SKM-1 treated with dmso at 0.1 percent for 144 hours (cell line): Measurements from ENCODE around the gene TIMM17B.

Experiments used
- DNase-seq: peaks from one replicate; lab custom pipeline; 2025; ENCODE audit not compliant: unreplicated experiment; lab: John Stamatoyannopoulos, UW

The TIMM17B gene

DNA sequence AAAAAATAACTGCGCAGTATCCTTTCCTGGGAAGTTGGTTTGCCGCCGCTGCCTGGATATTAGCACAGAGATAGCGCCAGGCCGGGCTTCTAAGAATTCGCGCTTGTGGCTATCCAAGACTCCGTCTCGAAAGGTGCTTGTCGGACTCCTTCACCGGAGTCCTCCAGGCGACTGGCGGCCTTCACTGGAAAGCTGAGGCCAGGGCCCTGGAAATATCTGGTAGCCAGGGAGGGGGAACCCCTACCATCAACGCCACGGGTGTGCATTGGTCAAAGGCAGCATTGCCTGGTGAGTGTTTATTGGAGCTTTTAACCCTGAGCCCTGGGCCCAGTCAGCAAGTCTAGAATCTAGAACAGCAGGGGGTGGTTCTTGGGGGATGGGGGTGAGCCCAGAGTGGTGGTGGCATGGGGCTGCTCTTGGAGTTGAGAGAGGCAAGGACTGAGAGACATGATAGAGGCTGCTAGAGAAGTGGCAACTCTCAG lies 21.8 kb upstream of the TIMM17B start:
- DNase-seq, result no peak

DNA sequence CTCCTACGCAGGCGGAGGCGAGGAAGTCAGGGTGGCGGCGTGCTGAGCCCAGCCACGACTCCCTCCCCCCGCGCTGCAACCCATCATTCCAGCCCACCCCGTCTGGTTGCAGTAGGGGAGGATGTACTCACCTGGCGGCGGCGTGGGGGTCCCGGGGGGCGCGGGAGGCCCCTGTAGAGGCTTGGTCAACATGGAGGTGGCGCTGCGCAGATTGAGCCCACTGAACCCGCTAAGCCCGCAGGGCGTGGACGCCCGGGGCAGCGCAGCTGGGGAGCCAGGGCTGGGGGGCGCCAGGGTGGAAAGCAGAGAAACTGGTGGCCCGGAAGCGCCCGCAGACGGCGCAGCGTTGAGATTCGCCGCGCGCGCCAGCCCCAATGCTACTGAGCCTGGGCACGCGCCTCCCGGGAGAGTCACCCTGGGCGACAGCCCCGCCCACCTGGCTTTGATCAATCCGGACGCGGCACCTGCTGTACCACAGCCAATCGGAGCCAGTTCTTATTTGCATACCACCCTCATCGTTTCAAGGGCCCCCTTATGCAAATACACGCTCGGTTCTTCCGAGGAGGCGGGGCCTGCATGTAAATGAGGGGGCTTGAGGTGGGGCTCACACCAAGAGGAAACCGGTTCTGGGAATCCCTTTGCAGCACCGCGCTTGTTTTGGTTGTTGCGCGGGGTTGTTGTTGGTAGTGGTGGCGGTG lies 21.2 kb upstream of the TIMM17B start, which contains the start of gene PIM2:
PIM2 (minus strand) TSS at position 382 of the 698 bp plus-strand sequence; CDS start at position 192, 190 bp downstream.
- DNase-seq, result peak; percentile 84

DNA sequence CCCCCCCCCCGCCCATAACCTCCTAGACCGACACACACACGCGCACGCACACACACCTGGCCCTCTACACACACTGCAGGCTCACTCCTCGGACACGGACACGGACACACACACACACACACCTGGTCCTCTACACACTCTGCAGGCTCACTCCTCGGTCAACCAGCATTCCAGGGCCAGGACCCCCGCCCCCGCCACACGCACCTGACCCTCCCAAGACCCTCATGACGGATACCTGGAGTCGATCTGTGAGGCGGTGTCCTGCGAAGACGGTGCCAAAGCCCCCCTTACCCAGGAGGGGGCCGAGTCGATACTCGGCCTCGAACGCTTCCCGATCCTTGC lies 20.7 kb upstream of the TIMM17B start:
- DNase-seq, result no peak

DNA sequence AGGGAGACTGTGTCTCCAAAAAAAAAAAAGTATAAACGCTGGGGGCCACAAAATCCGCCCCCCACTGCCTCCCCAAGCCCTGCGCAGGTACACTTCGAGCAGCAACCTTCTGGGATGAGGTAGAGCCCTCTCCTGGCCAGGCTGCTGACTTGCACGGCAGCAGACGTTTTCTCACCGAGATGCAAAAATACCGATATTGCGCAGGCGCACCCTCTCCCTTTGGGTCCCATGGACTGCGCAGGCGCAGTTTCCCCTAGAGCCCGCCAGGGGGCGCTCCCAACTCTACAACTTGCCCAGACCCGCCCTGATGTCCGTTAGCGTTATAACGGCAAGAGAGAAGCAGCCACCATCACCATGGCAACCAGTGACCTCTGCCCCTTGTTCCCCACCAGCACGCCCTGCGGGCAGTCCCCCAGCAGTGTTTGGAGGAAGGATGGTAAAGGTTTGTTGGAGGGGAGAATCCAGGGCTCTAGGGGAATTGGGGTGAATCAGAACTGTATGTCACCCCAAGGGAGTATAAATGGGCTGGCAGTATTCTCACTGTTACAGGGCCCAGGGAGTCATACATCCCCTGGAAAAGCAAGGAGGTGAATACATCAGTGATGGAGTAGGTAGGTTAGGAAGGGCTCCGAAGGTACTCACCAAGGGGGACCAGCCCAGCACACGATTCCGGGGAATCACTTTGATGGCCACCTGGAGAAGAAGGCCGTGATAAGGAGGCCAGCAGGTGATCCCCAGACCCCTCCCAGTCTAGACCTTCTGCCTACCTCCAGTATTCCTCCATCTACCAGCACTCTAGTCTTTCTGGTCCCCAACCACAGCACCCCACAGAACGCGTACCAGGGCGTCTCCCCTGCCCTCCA lies 19.8 kb upstream of the TIMM17B start:
- DNase-seq, result peak; percentile 78

DNA sequence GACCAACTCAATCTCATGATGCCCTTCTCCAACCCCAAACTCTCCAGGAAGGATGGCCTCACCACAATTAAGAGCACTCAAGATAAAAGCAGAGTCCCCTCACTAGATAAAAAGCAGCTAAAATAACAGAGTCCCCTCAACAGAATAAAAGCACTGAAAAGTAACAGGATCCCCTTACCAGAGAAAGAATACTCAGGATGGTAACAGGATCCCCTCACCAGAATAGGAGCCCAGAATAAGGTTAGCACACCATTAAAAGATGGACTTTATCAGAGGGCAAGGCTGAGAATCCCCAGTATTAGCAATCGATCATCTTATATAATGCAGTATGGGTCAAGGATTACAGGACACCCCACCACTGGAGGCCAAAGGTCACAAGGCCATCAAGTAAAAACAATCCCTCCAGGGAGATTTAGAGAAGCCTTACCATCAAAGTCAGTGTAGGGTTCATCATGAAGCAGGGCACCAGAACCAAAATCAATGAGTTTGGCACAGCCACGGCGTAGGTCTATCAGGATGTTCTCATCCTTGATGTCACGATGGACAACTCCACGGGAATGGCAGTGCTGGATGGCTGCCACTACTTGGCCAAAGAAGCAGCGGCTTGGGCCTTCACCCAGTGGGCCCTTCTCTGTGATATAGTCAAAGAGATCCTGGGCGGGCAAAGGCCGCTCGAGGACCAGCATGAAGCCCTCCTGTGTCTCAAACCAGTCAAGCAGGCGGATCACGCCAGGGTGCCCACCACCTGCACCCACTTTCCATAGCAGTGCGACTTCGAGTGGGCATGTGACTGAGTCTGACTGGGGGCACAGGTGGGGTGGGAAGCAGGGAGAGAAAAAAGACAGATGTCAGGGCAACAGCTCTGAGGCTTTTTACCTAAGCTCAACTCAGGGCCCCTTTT lies 17.3 kb upstream of the TIMM17B start:
- no peak for DNase-seq

DNA sequence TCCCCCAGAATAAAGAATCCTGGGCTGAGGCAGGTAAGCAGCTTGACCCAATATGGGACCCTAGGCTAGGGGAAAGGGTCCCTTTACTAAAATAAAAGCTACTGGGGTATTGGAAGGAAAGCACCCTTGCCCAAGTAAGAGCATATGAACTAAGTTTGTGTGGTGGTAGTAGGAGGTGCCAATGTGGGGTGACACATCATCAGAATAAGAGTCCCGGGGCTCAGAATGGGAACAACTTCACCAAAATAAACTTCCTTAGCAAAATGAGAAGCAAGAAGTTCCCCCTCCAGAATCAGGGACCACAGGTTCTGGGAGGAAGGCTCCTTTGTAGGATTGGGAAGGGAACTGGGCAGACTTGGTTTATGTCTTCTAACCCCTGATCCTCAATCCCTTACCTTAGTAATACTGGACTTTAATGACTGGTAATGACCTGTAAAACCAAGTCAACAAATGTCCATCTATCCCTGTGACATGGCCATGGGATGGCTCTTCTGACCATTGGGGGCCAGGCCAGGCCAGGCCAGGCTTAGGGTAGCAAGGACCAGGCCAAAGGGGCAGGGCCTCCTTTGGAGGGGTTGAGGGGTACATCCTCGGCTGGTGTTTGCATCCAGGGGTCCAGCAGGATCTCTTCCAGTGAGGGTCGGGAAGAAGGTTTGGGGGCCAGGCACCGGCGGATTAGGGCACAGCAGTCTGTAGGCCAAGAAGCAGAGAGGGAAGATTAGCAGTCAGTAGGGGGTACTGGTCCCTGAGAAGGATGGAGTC lies 16.2 kb upstream of the TIMM17B start:
- no peak for DNase-seq

DNA sequence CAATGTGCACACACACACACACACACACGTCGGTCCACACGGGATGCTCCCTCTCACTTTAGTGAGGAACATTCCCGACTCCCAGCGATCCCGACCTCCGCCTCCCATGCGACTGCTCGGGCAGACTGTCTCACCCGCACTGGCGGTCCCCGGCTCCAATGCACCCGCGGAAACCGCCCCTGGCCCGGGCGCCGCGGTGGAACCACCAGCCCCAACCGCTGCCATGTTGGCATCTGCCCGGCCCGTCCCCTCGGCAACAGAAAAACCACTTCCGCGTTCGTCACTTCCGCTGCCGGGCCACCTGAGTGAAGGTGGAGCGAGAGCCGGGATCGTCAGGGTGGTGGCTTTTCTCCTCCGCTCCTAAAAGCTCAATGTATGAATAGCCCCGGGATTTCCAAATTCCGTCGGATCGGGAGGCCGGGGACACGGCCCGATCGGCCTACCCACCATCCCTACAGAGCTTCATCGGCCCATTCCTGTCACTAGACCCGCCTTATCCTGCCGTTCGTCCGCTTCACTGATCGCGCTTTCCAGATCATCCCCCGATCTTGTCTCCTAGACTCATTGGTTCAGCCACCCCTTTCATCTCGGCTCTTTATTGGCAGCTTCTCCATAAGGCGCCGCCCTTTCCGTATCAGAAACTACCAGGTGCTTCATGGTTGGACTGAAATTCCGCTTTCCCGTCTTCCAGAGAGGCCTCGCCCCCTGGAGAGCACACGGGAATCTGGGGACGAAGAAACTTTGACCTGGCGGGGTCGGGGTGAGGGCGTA lies 14.0 kb upstream of the TIMM17B start, which contains the start of gene SLC35A2:
SLC35A2 (minus strand) TSS at position 235 of the 771 bp plus-strand sequence; CDS start at position 225, 10 bp downstream.
- peak; percentile 32 for DNase-seq

DNA sequence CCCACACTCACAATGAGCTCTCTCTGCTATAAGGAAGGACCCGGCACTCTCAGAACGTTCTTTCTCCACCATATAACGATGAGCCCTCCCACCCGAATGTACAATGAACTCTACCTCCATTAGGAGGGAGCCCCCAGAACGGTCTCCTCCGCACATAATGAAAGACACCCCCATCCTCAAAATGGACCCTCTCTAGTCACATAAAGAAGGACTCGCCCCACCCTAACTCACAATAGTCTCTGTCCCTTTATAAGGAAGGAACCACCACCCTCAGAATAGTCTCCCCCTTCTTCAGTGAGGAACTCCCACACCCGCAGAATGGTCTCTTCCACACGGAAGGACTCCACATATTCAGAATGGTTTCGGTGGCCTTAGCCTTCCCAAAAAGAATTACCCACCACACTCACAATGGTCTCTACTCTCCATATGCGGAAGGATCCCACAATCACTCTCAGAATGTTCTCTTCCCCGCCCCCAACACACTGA lies 13.4 kb upstream of the TIMM17B start:
- no peak for DNase-seq

DNA sequence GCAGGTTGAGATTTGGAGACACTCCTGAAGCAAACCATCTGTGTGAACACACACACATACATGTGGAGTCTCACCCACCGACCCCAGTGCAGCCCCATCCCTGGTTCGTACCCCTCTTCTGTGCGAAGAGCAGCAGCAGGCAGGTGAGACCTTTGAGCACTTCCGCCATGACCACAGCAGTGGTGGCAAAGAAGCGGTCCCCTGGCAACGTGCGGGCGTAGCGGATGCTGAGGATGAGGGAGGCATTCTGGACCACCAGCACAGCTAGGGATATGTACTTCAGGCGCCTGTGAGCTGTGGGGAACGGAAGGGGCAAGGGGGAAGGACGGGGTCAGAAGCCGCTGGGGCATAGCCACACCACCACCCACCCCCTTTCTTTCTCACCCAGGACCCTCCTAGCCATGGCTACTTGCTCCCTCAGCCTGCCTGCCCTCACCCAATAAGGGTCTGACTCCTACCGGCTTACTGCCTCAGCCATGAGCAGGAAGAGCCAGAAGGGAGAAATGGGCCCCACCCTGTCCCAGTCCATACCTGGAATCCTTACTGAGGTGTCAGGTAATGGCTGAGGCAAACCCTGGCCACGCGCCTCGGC lies 12.2 kb upstream of the TIMM17B start:
- no peak for DNase-seq

DNA sequence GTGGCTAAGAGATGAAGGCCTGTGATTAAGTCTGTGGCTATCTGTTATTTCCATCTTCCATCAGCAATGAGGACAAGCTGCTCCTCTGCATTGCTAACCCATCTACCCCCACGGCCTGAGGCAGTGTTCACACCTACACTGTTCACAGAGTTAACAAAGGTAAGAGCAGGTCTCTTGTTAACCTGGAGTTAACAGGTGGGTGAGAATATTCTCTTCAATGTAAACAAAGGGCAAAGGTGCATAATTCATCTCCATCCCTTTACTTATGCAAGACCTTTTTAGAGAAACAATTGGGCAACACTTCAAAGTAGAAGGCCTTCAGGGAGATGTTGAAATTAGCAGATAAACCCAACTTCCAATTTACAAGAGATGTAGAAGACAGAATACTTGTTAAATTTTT lies 11.0 kb upstream of the TIMM17B start:
- no peak for DNase-seq

DNA sequence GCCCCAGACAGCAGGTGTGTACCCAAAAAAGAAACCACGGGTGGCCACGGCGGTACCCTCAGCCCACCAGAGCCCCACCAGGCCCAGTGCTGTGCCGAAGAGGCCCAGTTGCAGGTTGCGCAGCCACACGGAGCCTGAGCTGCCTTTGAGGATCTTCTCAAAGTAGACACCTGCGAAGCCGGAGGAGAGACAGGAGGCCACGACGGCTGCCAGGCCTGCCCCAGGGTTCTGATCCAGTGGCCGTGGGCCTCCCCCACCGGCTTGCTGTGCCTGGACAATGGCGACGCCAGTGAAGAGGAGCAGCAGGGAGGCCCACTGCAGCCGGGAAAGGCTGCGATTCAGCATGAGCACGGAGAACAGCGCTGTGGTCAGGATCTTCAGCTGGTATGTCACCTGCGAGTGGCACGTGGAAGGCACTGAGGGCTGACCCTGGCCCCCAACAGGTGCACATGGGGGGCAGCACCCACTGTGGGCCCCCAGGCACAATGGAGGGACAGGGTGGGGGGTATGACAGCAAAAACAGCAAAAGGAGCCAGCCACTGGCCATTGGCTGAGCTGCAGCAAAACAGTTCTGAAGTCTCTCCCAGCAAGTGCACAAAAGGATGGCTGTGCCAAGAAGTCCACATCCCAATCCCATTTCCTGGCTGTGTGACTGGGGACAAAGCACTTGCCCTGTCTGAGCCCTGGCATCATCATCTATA lies 7.7 kb upstream of the TIMM17B start:
- DNase-seq, result no peak

DNA sequence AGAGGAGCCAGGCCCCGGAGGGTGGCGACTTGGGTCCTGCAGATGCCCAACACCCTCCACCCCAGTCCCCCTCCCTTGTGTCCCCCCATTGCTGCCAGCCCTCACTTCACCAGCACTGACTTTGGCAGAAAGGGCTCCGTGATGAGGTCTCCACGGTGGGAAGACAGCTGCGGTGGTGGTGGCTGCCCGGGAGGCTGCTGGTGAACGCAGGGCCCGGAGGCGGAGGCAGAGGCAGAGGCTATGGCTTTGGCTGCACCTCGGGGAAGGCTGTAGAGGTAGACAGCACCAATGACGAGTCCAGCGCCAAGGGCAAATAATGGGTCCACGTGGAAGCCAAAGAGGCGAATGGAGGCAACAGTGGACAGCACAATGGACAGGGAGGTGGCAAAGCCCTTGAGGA lies 7.1 kb upstream of the TIMM17B start:
- no peak for DNase-seq

DNA sequence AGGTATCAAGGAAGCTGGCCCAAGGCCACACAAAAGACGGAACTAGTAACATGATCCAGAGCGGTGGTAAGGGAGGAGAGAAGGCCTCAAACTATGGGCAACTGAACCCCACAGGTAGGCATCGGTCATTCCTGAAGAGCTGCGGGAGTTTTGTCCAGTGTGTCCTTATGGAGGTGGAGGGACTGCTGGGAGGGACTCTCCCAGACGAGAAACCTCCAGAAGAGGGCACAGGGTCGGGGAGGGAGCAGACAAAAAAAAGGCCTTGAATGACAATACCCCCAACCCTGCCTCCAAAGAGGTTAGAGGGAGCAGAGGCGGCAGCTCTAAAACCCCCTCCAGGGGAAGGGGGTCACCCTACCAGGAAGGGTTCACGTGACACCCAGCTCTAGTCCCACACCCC lies 6.6 kb upstream of the TIMM17B start:
- no peak for DNase-seq

DNA sequence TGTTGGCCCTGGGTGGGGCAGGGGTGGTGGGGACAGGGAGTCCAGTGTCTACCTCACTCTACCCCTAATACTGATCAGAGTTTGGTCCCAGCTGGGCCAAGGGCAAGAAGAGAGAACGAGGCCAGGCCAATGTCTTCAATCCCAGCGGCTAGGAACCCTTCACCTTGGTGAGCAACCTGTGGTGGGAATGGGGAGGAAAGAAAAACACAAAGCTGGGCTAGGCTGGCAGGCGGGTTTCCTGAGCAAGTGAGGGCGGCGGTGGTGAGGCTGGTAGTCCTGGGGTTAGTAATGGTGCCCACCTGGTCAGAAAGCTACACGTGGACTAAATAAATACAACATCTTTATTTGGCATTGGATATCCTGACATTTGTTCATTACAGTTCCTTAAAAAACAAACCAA lies 5.7 kb upstream of the TIMM17B start:
- DNase-seq, result no peak

DNA sequence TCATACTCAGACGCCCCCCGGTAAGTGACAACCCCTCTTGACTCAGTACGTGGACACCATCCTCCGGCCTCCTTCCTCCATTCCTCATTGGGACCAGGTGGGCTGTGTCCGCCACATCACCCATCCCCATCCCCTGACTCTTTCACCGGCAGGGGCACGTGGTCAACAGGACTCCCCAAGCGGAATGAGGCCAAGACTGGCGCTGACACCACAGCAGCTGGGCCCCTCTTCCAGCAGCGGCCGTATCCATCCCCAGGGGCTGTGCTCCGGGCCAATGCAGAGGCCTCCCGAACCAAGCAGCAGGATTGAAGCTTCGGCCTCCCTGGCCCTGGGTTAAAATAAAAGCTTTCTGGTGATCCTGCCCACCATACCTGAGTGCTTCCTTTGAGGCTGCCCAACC lies 5.2 kb upstream of the TIMM17B start:
- DNase-seq, result no peak

DNA sequence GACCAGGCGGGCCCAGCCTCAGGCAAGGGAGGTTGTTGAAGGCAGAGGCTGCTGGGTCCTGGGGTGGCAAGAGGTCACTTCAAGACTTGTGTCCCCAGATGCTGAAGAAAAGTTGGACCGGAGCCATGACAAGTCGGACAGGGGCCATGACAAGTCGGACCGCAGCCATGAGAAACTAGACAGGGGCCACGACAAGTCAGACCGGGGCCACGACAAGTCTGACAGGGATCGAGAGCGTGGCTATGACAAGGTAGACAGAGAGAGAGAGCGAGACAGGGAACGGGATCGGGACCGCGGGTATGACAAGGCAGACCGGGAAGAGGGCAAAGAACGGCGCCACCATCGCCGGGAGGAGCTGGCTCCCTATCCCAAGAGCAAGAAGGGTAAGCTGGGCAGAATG lies 4.6 kb upstream of the TIMM17B start:
- no peak for DNase-seq

DNA sequence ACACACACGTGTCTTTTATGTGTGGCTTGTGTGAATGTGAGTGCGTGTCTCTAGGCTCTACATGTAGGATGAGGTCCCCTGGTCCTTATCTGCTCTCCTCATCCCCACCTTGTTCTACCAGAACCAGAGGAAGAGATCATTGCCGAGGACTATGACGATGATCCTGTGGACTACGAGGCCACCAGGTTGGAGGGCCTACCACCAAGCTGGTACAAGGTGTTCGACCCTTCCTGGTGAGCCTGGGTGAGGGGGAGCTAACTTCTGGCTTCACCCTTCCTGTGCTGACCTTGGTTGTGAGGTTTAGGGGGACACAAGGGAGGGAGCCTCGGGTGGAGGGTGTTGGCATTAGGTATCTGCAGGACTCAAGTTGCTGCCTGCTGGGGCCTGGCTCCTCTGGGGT lies 3.5 kb upstream of the TIMM17B start:
- DNase-seq, result no peak

DNA sequence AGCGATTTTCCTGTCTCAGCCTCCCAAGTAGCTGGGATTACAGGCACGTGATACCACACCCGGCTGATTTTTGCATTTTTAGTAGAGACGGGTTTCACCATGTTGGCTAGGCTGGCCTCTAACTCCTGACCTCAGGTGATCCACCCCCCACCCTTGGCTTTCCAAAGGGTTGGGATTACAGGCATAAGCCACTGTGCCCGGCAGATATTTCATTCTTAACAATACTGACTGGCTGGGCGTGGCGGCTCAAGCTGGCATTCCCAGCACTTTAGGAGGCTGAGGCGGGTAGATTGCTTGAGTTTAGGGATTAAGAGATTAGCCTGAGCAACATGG lies 1.5 kb upstream of the TIMM17B start:
- DNase-seq, result no peak

DNA sequence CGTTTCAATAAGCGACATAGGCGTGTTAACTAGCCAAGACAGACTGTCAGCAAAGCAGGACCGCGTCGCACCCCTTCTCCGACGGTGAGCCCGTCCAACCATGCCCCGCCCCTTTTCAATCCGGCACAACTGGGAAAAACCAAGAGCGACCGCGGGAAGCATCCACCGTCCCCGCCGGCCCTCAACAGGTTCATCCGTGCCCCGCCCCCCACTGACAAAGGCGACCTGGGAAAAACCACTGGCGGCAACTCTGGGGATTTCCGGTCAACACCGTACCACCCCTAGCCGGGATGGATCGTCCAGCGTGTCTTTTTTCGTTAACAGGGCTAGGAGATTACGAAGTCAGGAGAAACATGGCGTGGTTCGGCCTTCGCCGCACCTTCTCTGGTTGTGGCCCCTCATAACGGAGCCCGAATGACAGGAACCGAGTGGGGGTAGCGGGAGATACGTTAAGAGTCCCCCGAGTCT lies 377 bp downstream of the TIMM17B start:
- peak; percentile 13 for DNase-seq
